Kidney tubule cell (primary cell): ENCODE results near the gene CCK.

Experiments
- DNase-seq: peaks from one replicate; pipeline ENCODE4 v3.0.0-alpha.2; 2018; ENCODE audit warnings: low spot score

CCK gene

GRCh38 chr3:42267878-42268277 lies 1.9 kb upstream of the CCK start:
- DNase-seq: no peak

- no peak for DNase-seq
Observed at GRCh38 chr3:42265059-42265991, 660 bp downstream of the CCK start.

GRCh38 chr3:42264399-42265058 lies 1.5 kb downstream of the CCK start:
- DNase-seq: peak; percentile 63

GRCh38 chr3:42263354-42264346 lies 2.3 kb downstream of the CCK start:
- peak; percentile 42 for DNase-seq

- peak; percentile 77 for DNase-seq
Observed at GRCh38 chr3:42262525-42262924, 3.5 kb downstream of the CCK start.

- peak; percentile 31 for DNase-seq
Observed at GRCh38 chr3:42257007-42257406, 9.0 kb downstream of the CCK start.

GRCh38 chr3:42256135-42256819 lies 9.7 kb downstream of the CCK start:
- peak; percentile 90 for DNase-seq

- DNase-seq: no peak
Observed at GRCh38 chr3:42254566-42254965, 11.4 kb downstream of the CCK start.

- no peak for DNase-seq
Observed at GRCh38 chr3:42250761-42251160, 15.2 kb downstream of the CCK start.

- peak; percentile 67 for DNase-seq
Observed at GRCh38 chr3:42247576-42248027, 18.4 kb downstream of the CCK start.

GRCh38 chr3:42246091-42246490 lies 19.9 kb downstream of the CCK start:
- DNase-seq: no peak

GRCh38 chr3:42236611-42237010 lies 29.4 kb downstream of the CCK start:
- DNase-seq: no peak

GRCh38 chr3:42235532-42235931 lies 30.5 kb downstream of the CCK start:
- DNase-seq: no peak

- DNase-seq: no peak
Observed at GRCh38 chr3:42230860-42231259, 35.1 kb downstream of the CCK start.

GRCh38 chr3:42229942-42230688 lies 35.9 kb downstream of the CCK start:
- peak; percentile 57 for DNase-seq

GRCh38 chr3:42229266-42229941 lies 36.6 kb downstream of the CCK start:
- no peak for DNase-seq

GRCh38 chr3:42228796-42229195 lies 37.2 kb downstream of the CCK start:
- peak; percentile 14 for DNase-seq

- no peak for DNase-seq
Observed at GRCh38 chr3:42226470-42227425, 39.2 kb downstream of the CCK start.
